Stimulated activated naive CD8-positive, alpha-beta T cell treated with anti-CD3 and anti-CD28 coated beads, Interleukin-15, Interleukin-2, amounts not matched to agents 100 U/mL and 50 U/mL, for 24 hours (primary cell): ENCODE measurements around the gene TJP2.

Experiments
- ATAC-seq: fragments of 150-1000 bp; cut with Tn5 transposase; one replicate; pipeline ENCODE4 v1.10.0; 2021
- DNase-seq: peaks from one replicate; pipeline ENCODE4 v3.0.0; 2021

TJP2 gene

GRCh38 chr9:69173891-69174615 is at the start of gene TJP2:
TJP2 (plus strand) TSS chr9:69174277; CDS start chr9:69174373, 96 bp downstream.
- DNase-seq: peak; percentile 59

GRCh38 chr9:69130456-69131441 is 43.3 kb upstream of the TJP2 start:
- no peak for ATAC-seq
- DNase-seq: no peak

More at GRCh38 chr9:69173891-69174615, at the start of gene TJP2:
- ATAC-seq: peak; percentile 26

- ATAC-seq (no peak), DNase-seq (no peak)
Measured at GRCh38 chr9:69131682-69132081, 42.4 kb upstream of the TJP2 start.

GRCh38 chr9:69132361-69132760 is 41.7 kb upstream of the TJP2 start:
- no peak for DNase-seq

GRCh38 chr9:69134412-69134811 is 39.7 kb upstream of the TJP2 start:
- DNase-seq: no peak
- no peak for ATAC-seq

More at GRCh38 chr9:69132361-69132760, 41.7 kb upstream of the TJP2 start:
- no peak for ATAC-seq

- no peak for ATAC-seq
- no peak for DNase-seq
Measured at GRCh38 chr9:69136185-69136584, 37.9 kb upstream of the TJP2 start.

GRCh38 chr9:69136779-69137178 is 37.3 kb upstream of the TJP2 start:
- DNase-seq (no peak), ATAC-seq (no peak)

- DNase-seq (no peak), ATAC-seq (no peak)
Measured at GRCh38 chr9:69137311-69137710, 36.8 kb upstream of the TJP2 start.

- DNase-seq (no peak), ATAC-seq (no peak)
Measured at GRCh38 chr9:69139596-69139995, 34.5 kb upstream of the TJP2 start.

- DNase-seq (no peak), ATAC-seq (no peak)
Measured at GRCh38 chr9:69140123-69140735, 33.8 kb upstream of the TJP2 start.

- DNase-seq (no peak), ATAC-seq (no peak)
Measured at GRCh38 chr9:69141851-69142250, 32.2 kb upstream of the TJP2 start.

GRCh38 chr9:69143291-69143690 is 30.8 kb upstream of the TJP2 start:
- ATAC-seq: no peak

GRCh38 chr9:69145144-69145715 is 28.8 kb upstream of the TJP2 start:
- no peak for DNase-seq

More at GRCh38 chr9:69143291-69143690, 30.8 kb upstream of the TJP2 start:
- no peak for DNase-seq

GRCh38 chr9:69147041-69147834 is 26.8 kb upstream of the TJP2 start:
- ATAC-seq: no peak

More at GRCh38 chr9:69145144-69145715, 28.8 kb upstream of the TJP2 start:
- no peak for ATAC-seq

GRCh38 chr9:69149321-69149807 is 24.7 kb upstream of the TJP2 start:
- ATAC-seq (no peak), DNase-seq (no peak)

More at GRCh38 chr9:69147041-69147834, 26.8 kb upstream of the TJP2 start:
- DNase-seq: no peak

- ATAC-seq (no peak), DNase-seq (no peak)
Measured at GRCh38 chr9:69151506-69151905, 22.6 kb upstream of the TJP2 start.

GRCh38 chr9:69153707-69154521 is 20.2 kb upstream of the TJP2 start:
- no peak for ATAC-seq
- no peak for DNase-seq

- DNase-seq: no peak
- no peak for ATAC-seq
Measured at GRCh38 chr9:69155341-69156030, 18.6 kb upstream of the TJP2 start.

GRCh38 chr9:69157751-69158466 is 16.2 kb upstream of the TJP2 start:
- DNase-seq (peak; percentile 15), ATAC-seq (no peak)
